Measurements from ENCODE around the gene SLC34A1. TPM values are rescaled to one million over a fixed set of nuclear protein-coding genes. Genes with fewer than 3 reads are reported as not detected.
A peak's percentile ranks its signal among the peaks of the same experiment; 100 is the strongest.
"Not testable (repeated sequence)": the region's sequence is repeated elsewhere in the genome, so short reads cannot be mapped to it uniquely, and the experiment has no call there.

SLC34A1 gene
- total RNA-seq, 1 donor from 2014 or later = not detected

DNA sequence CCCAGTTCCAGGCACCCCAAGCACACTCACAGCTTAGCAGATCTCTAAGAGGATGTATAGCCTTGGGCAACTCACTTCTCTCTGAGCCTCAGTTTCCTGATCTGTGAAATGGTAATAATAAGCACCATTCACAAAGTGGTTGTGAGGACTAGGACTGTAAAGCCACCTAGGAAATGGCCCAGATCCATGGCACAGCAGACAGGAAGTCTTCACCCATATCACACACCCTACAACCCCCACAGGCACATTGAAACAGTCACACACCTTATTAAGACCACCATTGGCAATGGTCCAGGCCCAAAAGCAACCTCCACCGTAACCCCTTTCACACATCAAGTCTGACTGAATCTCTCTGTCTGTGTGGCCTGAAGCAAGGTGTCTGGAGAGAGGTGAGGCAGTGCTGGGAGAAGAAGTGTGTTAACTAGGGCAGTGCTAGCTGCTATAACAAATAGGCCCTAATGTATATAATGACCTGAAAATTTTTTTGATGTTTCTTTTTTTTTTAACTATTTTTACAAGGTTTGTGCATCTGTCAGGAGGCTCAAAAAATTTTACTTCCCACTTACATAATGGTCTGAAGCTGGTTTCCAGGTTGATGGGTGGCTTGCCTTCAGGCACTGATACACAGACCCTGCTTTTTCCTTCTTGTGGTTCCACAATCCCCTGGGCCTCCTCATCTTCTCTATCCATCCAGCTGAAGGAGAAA lies 28.9 kb upstream of the SLC34A1 start:
- DNase-seq = no peak

DNA sequence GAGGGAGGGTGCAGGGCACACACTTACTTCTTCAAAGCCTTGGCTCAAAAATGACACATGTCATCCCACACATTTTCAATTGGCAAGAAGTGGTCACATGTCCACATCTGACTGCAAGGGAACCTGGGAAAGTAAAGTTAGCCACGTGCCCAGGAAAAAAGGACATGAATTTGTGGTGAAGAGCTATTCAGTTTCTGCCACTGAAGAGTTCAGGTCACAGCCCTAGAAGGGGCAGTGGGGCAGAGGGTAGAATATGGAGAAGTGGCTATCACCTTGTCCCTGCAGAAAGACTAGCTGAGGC lies 28.4 kb upstream of the SLC34A1 start:
- no peak for DNase-seq

DNA sequence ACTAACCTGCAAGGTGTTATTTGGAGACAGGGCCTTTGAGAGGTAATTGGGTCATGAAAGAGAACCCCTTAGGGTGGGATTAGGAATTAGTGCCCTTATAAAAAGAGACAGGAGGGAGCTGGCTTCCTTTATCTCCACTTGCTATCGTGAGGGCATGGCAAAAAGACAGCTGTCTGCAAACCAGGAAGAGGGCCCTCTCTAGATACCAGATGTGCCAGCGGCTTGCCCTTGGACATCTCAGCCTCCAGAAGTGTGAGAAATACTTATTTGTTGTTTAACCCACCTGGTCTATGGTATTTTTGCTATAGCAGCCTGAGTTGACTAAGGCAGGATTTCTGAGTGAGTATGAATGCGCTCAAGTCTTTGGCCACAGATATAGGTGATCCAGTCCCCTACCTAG lies 27.5 kb upstream of the SLC34A1 start:
- DNase-seq = no peak

DNA sequence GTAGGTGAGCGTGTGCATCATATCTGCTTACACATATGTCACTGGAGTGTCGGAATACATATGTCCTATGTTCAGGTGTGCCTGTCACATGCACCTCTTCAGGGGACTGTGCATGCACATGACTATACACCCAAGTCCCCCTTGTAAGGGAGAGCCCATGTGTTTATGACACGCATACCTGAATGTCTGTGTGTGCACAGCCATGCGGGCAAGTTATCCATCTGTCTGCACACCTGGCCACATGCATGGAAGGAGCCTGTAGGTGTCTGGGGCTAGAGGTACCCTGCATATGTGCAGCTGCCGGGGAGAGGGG lies 27.1 kb upstream of the SLC34A1 start:
- DNase-seq = no peak

DNA sequence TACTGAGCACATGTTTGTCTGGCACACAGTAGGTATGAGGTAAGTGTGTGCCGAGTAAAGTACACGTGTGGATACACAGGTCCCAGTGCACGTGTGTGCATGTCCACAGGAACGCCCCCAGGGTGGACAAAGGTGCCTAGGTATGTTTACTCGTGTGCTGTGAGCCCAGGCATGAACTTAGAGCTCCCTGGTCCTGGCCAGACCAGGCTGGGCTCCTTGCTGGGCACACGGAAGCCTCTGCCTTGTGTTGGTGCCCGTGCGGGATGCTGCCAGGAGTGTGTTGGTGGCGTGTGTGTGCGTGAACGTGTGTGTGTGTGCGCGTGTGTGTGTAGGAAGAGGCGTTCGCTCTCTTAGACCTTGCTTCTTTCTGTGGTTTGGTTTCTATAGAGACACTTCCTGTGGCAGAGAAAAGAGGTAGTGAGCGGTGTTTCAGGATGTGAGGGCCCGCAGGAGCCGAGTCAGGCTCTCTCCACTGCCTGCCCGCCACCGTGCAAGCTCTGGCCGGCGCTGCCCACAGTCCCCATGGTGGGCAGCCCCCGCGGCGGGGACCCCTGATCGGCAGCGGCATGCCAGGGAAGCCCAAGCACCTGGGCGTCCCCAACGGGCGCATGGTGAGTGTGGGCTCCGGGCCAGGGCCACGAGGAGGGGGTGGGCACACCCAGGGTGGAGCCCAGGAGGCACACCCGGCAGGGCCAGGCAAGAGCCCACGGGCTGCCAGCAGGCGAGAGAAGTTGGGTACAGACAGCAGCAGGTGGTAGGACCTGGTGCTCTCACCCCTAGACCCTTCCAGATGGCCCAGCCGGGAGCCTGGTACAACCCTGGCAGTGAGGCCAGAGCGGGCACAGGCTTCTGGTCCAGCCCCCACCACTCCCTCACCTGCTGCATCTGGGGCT lies 26.5 kb upstream of the SLC34A1 start, which contains the start of gene RGS14:
TSS of gene RGS14 (plus strand) at position 466 of the 893 bp plus-strand sequence. CDS start at position 567, 101 bp downstream.
- DNase-seq = no peak

DNA sequence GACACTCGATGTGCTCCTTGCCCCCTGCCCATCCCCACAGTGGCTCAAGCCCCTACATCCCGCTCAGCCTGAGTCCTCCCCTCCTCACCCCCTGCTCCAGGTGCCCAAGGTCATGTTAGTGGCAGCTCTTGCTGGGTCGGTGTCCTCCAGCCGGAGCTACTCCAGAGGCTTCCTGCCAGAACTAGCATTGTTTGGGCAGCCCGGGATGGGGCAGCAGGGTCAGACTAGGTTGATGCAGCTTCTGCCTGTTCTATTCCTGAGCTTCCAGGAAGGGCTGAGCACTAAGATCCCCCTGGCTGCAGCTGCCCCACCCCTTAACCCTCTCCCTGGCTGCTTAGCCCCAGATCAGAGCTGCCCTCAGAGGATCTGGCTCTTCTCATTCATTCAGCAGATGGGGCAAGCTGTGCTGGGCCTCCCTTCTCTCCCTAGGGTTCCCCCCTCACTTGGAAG lies 25.8 kb upstream of the SLC34A1 start:
- DNase-seq = no peak

DNA sequence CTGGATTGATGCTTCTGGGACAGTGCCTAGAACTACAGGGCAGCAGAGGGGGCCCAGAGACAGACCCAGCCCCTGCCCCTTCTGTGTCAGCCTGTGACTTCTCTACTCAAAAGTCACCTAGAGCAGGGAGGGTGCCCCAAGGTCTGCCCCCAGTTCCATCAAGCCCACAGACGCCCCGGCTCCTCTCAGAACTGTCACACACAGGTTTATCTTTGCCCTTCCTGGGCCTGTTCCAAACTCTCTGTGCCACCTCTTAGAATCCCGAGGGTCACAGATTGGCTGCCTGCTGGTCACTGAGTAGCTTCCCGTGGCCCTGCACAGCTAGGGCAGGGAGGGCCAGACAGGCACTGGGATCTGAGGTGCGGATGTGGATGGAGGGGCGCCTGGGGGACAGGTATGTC lies 24.8 kb upstream of the SLC34A1 start:
- DNase-seq = no peak

DNA sequence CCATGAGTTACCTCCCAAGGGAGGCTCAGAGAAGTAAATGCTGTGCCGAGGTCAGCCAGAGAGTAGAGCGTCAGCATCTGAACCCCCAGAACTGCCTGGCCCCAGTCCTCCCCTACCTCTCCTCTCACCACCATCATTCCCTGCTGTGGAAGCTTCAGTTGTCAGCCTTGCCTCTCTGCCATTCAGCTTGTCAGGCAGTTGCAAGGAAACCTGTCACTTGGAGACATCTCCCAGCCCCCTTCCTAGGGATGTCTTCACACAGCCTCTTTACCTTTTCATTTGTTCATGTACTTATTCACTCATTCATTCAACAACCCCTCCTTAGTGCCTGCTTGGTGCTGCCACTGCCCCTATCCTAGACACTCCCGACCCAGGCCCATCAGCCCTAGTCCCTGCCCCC lies 24.4 kb upstream of the SLC34A1 start:
- DNase-seq = no peak

DNA sequence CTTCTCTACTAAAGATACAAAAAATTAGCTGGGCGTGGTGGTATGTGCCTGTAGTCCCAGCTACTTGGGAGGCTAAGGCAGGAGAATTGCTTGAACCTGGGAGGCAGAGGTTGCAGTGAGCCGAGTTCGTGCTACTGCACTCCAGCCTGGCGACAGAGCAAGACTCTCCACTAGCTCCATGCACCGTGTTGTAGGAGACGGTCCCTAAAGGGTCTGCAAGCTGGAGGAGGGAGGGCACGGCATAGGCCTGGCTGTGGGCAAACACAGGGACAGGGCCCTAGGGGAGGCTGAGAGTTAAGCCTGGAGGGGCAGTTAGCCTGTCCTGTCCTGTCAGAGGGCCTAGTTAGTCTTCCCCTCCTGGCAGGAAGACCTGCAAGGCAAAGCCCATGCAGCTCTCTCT lies 23.5 kb upstream of the SLC34A1 start:
- not testable (repeated sequence) for DNase-seq

DNA sequence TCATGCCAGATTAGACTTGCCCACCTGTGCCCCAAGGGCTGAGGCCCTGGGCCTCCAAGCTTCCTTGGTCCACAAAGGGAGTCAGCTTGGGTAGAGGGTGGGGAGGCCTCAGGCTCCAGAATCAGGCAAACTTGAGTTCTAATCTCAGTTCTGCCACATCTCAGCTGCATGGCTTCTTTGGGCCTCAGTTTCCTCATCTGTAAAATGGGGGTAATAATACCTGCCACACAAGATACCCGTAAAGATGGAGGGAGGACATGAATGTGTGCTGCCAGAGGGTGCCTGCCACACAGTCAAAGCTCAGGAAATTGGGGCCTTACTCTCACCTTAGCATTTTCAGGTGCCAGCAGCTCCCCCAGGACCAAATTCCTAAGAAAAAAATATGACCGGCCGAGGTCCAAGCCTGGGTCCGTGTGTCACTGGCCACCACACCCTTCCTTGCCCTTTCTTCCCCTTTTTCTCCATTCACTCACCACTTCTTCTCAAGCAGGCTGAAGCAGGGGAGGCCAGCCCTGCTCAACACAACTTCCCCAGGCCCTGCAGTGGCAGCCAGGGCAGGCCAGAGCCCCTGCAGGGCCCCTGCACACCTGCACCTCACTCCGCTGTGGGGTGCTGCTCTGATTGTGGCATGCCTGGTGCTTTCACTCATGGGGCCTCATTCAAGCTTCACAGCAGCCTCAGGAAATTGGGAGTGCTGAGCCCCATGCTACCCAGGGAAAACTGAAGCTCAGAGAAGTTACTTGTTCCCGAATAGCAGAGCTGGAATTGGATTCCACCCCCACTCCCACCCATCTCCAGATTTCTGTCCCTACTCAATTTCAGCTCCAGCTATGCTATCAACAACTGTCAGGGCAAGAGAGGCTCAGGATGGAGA lies 22.6 kb upstream of the SLC34A1 start:
- no peak for DNase-seq

DNA sequence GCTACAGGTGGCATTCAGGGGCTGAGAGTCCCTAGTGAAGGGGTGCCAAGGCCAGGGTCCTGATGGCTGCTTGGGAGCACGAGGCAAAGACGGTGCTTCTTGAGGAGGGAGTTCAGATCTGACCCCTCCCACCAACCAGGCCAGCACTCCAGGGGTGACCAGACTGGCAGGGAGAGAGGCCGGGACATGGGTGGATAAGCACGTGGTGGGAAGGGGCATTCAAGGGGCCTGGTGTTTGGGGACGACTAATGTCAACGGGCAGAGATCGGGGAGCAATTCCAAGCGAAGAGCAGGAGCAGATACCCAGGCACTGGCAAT lies 22.0 kb upstream of the SLC34A1 start:
- DNase-seq = no peak

DNA sequence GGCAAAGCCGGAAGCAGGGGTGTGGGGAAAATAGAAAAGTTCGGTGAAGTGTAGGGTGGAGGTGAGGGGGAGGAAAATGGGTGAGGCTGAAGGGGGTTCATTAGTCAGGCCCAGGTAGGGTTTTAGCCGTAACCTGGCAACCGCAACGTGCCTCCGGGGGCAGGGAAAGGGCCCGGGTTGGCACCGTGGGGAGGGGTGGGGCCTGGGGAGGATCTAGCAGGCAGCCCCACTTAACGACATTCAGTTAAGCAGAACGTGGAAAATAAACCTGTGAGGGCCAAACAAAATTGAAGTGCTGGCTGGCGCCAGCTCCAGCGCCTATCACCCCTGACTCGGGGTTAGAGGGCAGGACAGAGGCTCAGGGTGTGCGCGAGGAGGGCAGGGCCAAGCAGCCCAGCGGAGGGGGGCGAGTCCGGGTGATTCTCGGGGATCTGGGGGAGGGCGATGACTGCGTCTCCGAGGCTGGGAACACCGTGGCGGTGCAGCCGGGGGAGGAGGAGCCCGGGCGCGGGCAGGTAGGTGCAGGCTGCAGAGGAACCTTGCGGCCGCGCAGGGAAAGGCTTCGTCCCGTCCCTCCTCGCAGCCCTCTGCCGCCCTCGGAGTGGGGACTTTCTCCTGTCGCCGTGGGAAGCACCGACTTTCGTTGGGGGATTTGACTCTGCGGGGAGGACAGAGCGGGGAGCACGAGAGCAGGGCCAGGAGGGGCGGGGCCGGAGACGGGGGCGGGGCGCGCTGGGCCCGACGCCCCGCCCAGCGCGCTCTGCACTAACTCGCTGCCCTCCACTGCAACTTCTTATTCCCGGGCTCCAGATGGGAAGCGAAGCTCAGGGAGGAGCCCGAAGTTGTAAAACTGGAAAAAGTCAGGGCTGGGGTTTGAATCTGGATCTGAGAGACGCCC lies 21.4 kb upstream of the SLC34A1 start:
- DNase-seq = peak; percentile 21

DNA sequence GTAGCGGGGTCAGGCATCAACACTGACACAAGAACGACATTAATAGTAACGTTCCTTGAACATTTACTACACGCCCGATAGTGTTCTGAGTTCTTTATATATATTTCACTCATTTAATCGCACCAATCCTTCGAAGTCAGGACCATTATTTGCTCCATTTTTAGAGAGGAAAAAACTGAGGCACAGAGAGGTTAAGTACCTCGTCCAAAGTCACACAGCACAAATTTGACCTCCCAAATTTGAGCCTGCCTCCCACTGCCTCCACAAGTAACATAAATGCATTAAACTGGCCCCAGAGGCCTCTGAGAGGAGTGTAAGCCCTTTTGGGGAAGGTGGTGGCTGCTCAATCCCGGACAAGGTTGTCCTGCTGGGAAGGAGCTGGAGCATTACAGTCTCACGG lies 20.7 kb upstream of the SLC34A1 start:
- DNase-seq = no peak

DNA sequence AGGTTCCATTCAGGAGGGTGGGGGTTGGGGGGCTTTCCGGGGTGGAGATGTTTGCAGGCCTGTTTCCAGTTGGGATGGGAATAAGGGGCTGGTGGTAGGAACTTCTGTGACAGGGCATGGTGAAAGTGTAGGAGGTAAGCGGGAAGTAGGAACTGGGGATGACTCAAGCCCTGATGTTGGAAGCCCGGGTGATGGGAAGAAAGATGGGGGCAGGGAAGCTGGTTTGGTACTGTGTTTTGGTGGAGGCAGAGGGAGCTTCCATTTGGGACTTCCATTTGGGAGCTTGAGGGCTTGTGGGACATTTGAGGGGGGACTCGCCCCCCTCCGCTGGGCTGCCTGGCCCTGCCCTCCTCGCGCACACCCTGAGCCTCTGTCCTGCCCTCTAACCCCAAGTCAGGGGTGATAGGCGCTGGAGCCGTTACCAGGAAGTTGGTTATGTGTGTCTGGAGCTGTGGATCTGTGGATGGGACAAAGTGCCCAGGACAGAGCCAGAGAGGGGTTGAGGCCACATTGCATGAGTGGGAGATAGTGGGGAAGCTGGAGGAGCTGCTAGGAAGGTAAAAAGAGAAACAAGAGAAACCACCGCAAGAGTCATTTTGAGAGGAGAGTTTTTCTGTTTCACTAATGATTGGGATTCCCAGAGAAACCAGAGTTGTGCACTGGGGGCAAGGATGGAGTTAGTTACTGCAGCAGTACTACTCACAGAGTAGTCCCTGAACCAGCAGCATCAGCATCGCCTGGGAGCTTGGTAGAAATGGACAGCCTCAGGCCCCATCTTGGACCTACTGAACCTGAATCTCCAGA lies 19.9 kb upstream of the SLC34A1 start:
- DNase-seq = no peak

DNA sequence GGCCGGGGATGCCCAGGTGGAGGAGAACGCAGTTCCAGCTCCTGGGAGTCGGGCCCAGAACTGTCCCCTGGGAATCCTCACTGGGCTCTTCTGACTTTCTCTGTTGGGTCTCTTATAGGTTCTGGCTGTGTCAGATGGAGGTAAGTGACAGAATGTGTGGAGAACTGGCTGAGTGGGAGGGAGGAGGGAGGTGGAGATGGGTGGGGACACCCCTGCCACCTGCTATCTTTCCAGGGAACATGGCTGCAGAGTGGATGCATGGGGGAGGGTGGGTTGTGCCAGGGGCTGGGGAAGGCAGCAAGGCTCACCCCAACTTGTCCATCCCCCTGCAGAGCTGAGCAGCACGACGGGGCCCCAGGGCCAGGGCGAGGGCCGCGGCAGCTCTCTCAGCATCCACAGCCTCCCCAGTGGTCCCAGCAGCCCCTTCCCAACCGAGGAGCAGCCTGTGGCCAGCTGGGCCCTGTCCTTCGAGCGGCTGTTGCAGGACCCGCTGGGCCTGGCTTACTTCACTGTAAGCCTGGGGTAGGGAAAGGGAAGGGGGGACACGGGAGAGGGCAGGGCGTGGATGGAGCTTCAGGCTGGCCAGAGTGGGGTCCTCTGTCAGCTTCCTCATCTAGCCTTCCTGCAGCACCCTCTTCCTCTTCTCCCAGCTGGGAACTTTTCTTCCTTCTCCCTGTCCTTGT lies 18.2 kb upstream of the SLC34A1 start:
- no peak for DNase-seq

DNA sequence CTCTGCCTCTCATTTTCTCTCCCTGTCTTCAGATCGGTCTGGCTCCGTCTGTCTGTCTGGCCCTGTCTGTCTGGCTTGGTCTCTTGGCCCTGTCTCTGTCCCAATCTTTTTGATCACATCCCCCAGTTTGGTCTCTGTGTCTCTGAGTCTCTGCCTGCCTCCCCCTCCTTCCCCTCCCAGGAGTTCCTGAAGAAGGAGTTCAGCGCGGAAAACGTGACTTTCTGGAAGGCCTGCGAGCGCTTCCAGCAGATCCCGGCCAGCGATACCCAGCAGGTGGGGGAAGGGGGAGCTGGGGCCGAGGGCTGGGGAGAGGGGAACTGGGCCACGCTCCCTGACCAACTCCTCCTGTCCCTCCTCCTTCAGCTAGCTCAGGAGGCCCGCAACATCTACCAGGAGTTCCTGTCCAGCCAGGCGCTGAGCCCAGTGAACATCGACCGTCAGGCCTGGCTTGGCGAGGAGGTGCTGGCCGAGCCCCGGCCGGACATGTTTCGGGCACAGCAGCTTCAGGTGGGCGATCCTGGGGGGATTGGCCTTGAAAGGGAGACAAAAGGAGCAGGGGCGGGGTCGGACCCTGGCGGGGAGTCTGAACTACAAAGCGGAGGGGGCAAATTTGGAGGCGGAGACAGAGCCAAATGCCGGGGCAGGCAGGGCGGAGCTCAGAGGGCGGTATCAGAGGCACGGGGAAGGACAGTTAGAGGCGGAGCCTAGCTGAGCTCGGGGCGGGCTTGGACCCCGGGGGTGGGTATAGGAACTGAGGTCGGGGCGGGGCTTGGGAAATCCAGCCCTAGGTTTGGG lies 17.5 kb upstream of the SLC34A1 start:
- peak; percentile 82 for DNase-seq

DNA sequence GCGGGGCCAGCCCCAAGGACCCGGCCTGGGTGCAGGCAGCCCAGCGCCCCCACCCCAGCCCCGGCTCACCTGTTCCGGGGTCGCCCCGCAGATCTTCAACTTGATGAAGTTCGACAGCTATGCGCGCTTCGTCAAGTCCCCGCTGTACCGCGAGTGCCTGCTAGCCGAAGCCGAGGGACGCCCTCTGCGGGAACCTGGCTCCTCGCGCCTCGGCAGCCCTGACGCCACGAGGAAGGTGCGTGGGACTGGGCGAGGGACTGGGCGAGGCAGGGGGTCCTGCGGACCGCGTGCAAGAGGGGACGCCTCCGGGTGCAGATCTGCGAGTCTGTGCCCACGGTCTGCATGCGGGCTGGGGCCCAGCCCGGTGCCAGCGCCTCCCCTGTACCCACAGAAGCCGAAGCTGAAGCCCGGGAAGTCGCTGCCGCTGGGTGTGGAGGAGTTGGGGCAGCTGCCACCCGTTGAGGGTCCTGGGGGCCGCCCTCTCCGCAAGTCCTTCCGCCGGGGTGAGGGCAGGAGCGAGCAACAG lies 16.8 kb upstream of the SLC34A1 start:
- DNase-seq = no peak

DNA sequence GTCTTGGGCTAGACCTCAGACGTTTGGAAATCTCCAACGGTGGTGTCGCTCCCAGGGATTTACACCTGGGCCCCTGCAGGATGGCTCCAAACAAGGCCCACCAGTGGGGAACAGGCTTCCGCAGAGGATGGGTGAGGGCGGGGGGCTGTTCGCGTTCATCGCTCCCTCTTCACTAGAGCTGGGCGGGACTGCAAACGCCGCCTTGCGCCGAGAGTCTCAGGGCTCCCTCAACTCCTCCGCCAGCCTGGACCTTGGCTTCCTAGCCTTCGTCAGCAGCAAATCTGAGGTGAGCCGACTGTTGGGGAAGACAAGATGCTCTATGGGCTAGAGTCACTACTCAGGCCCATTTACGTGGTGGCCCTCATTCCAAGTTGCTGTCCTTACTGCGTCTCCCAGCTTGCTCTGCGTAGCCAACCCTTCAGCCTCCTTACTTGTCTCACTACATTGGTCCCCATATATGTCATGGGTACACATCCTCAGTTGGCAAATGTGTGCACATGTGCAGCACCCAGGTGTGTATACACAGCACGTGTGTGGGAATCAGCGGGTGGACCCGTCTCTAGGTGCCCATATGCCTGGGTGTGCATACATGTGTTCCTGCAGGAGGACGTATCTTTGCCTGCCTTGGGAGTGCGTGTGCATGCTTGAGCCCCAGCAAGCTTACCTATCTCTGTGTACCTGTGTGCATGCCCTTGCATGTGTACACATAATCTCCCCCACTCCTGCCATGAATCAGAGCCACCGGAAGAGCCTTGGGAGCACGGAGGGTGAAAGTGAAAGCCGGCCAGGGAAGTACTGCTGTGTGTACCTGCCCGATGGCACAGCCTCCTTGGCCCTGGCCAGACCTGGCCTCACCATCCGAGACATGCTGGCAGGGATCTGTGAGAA lies 16.0 kb upstream of the SLC34A1 start:
- no peak for DNase-seq

All from skin of body (tissue), 2 donors.